ENCODE measurements around the gene ADAMTSL2. TPM values are rescaled to one million over a fixed set of nuclear protein-coding genes. Genes with fewer than 3 reads are reported as not detected.
A peak's percentile ranks its signal among the peaks of the same experiment; 100 is the strongest.

The ADAMTSL2 gene
- total RNA-seq, 1 donor from 2014 or later: 17.4 TPM

GRCh38 chr9:133581513-133582343, 47.2 kb downstream of the ADAMTSL2 start:
- peaks cover 32% of the 10 kb centered on the region for H3K27me3 ChIP-seq
- no peaks in the 10 kb centered on the region for H3K9me3 ChIP-seq
- ATAC-seq (no peak), DNase-seq (no peak)
- H3K4me1 ChIP-seq: peaks cover 23% of the 10 kb centered on the region
- intact Hi-C loops (cut with DNase I): no loop called here
- TF ChIP-seq, protein P1, sequence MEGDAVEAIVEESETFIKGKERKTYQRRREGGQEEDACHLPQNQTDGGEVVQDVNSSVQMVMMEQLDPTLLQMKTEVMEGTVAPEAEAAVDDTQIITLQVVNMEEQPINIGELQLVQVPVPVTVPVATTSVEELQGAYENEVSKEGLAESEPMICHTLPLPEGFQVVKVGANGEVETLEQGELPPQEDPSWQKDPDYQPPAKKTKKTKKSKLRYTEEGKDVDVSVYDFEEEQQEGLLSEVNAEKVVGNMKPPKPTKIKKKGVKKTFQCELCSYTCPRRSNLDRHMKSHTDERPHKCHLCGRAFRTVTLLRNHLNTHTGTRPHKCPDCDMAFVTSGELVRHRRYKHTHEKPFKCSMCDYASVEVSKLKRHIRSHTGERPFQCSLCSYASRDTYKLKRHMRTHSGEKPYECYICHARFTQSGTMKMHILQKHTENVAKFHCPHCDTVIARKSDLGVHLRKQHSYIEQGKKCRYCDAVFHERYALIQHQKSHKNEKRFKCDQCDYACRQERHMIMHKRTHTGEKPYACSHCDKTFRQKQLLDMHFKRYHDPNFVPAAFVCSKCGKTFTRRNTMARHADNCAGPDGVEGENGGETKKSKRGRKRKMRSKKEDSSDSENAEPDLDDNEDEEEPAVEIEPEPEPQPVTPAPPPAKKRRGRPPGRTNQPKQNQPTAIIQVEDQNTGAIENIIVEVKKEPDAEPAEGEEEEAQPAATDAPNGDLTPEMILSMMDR (IDR thresholded peaks at IDR 0.05): no peak
- H3K27ac ChIP-seq: peak overlapping the region; percentile 51
- no peaks in the 10 kb centered on the region for H3K36me3 ChIP-seq
- no peak overlapping the region for H3K4me3 ChIP-seq

DNA sequence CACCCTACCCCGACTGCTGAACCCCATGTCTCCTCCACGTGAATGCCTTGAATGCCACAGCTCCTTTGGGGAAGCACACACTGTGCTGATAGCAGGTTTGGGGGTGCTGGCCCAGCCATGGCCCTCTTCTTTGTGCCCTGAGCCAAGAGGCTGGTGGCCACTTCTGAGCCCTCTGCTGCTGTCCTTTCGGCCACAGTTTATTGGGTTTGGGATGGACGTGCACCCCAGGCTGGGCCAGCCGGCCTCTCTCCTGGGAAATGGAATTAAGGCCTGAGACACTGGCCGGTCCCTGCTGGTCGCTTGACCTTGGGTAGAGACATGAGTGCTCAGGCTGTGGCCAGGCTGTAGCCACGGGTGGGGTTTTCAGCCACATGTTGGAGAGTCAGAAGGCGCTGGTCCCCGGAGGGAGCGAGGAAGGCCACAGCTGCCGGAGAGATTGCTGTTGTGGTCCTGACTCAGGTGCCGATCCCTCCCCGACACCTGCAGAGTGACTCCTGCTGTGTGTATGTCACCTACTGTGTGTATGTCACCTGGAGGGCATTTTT, 48.1 kb downstream of the ADAMTSL2 start:
- H3K27me3 ChIP-seq: peaks cover 35% of the 10 kb centered on the region
- no peak for DNase-seq
- no peaks in the 10 kb centered on the region for H3K36me3 ChIP-seq
- H3K4me3 ChIP-seq: no peak overlapping the region
- TF ChIP-seq, protein P1 (IDR thresholded peaks at IDR 0.05): no peak
- peak overlapping the region; percentile 51 for H3K27ac ChIP-seq
- intact Hi-C loops (cut with DNase I): no loop called here
- no peaks in the 10 kb centered on the region for H3K9me3 ChIP-seq
- H3K4me1 ChIP-seq: peaks cover 20% of the 10 kb centered on the region
- no peak for ATAC-seq

- TF ChIP-seq, protein P1 (IDR thresholded peaks at IDR 0.05): no peak
- DNase-seq: no peak
- peaks cover 35% of the 10 kb centered on the region for H3K27me3 ChIP-seq
- H3K4me3 ChIP-seq: no peak overlapping the region
- no peak for ATAC-seq
- no peaks in the 10 kb centered on the region for H3K9me3 ChIP-seq
- H3K36me3 ChIP-seq: no peaks in the 10 kb centered on the region
- H3K4me1 ChIP-seq: peaks cover 20% of the 10 kb centered on the region
- H3K27ac ChIP-seq: peak overlapping the region; percentile 42
- intact Hi-C loops (cut with DNase I): no loop called here
Observed at GRCh38 chr9:133583111-133583510, 48.6 kb downstream of the ADAMTSL2 start.

DNA sequence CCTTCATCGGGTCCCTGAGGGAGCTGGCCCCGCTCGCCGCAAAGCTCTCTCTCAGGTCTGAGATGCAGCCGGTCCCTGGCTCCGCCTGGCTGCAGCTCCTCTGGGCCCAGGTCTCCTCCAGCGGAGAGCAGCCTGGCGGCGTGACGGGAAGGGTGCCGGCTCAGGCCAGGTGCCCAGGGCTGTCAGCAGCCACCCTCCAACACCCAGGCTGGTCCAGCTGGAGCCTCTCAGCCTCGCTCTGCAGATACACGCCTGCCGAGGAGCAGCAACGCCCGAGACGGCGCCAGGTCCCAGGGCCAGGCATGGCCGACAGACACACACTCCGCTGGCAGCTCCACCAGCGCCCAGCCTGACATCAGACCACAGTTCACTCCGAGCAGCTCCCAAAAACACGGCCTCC, 49.1 kb downstream of the ADAMTSL2 start:
- intact Hi-C loops (cut with DNase I): no loop called here
- H3K36me3 ChIP-seq: no peaks in the 10 kb centered on the region
- H3K27me3 ChIP-seq: peaks cover 35% of the 10 kb centered on the region
- DNase-seq: no peak
- H3K9me3 ChIP-seq: no peaks in the 10 kb centered on the region
- H3K4me1 ChIP-seq: peaks cover 20% of the 10 kb centered on the region
- peak; percentile 42 for ATAC-seq
- H3K4me3 ChIP-seq: no peak overlapping the region
- H3K27ac ChIP-seq: peak overlapping the region; percentile 42
- TF ChIP-seq, protein P1 (IDR thresholded peaks at IDR 0.05): no peak

DNA sequence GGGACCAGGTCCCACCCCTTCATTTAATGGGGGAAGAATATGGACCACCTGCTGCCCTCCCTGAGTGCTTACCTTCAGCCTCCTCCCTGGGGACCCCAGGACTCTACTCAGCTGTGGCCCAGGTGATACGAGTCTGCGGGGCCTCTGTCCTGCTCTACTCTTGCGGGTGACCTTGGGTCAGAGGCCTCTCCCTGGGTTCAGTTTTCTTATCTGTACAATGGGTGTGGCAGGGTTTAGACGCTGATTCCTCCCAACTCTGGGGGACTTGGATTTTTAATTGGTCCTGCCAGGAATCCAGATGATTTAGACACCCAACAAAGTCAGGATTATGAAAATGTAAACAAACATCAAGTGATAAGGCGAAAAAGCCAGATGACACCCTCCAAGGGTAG, 49.7 kb downstream of the ADAMTSL2 start:
- H3K27me3 ChIP-seq: peaks cover 29% of the 10 kb centered on the region
- DNase-seq (no peak), ATAC-seq (no peak)
- intact Hi-C loops (cut with DNase I): no loop called here
- TF ChIP-seq, protein P1 (IDR thresholded peaks at IDR 0.05): no peak
- H3K27ac ChIP-seq: peak overlapping the region; percentile 42
- H3K4me1 ChIP-seq: peaks cover 20% of the 10 kb centered on the region
- no peaks in the 10 kb centered on the region for H3K36me3 ChIP-seq
- no peaks in the 10 kb centered on the region for H3K9me3 ChIP-seq
- no peak overlapping the region for H3K4me3 ChIP-seq

All from upper lobe of right lung (tissue), 1 donor.